Peyer's patch (tissue), 4 donors: ENCODE data around the gene CHN2.

ENCODE experiments used
- POLR2A ChIP-seq, 2 donors: fragments of 450-650 bp; IDR thresholded peaks; one replicate each; pipeline ENCODE4 v1.5.1; 2017; ENCODE audit warnings: antibody characterized with exemption in 2 of 2, mild to moderate bottlenecking in 2 of 2, moderate library complexity in 2 of 2
- TF ChIP-seq, protein P1 (sequence below), 6 experiments: fragments of 450-650 bp in 4 of 6; fragments of 200-600 bp in 2 of 6; sonication (generic) in 1 of 6; IDR thresholded peaks; one replicate each; pipeline ENCODE4 v1.5.1; 2017 to 2019; ENCODE audit warnings: antibody characterized with exemption in 6 of 6, mild to moderate bottlenecking in 3 of 6, moderate library complexity in 1 of 6

DNA sequence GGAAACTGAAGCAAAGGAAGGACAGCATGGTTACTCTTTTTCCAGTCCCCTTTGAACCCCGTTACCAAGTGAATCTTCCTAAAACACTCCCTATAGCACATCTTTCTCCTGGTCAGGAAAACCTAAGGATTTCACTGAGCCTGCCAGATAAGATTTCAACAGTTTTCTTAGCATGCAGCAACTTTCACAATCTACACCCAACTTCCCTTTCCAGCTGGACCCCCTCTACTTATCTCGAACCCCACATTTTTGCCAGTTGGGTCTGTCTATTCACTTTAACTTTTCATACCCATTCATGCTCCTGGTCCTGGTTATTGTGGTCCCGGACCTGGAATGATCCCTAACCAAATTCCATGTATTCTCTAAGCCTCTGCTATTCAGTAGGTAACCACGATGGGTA lies 33.3 kb upstream of the CHN2 start:
- TF ChIP-seq, protein P1, sequence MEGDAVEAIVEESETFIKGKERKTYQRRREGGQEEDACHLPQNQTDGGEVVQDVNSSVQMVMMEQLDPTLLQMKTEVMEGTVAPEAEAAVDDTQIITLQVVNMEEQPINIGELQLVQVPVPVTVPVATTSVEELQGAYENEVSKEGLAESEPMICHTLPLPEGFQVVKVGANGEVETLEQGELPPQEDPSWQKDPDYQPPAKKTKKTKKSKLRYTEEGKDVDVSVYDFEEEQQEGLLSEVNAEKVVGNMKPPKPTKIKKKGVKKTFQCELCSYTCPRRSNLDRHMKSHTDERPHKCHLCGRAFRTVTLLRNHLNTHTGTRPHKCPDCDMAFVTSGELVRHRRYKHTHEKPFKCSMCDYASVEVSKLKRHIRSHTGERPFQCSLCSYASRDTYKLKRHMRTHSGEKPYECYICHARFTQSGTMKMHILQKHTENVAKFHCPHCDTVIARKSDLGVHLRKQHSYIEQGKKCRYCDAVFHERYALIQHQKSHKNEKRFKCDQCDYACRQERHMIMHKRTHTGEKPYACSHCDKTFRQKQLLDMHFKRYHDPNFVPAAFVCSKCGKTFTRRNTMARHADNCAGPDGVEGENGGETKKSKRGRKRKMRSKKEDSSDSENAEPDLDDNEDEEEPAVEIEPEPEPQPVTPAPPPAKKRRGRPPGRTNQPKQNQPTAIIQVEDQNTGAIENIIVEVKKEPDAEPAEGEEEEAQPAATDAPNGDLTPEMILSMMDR (IDR thresholded peaks at IDR 0.05) = no peak
- no peak for TF ChIP-seq POLR2A (IDR thresholded peaks at IDR 0.05)
